Occipital lobe (tissue), 3 donors: ENCODE data around the gene TTC3. TPM values are rescaled to one million over a fixed set of nuclear protein-coding genes. Genes with fewer than 3 reads are reported as not detected.

Source experiments
- DNase-seq: peaks from one replicate; lab custom pipeline; 2025; lab: John Stamatoyannopoulos, UW
- small RNA-seq: library from RNA; depleted of rRNA; stranded (forward); fragments of <200 nt; gene quantifications from one replicate; pipeline ENCODE3, GENCODE V24; 2014
- total RNA-seq: library from RNA; depleted of rRNA; stranded (reverse); fragments of >200 nt; gene quantifications from one replicate; pipeline ENCODE4 v1.2.3, GENCODE V29; 2014

The TTC3 gene
- total RNA-seq, 1 donor from 2014 or later, result 956 TPM

DNA sequence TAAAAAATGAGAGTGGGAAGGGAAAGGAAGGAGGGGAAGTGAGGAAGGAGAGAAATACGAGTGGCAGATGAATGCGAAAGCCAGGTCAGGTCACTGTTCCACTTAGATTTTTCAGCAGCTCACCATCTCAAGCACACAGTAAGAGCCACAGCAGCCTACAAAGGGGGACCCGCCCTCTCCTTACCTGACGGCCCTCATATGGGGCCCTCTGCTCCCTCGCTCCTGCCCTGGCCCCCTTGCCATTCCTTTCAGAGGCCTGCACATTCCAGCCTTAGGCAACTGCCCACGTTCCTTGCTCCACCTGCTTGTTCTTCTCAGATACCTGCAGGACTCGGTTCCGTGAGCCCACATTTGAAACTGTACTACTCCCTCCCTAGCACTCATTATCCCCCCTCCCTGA lies 172.1 kb downstream of the TTC3 start:
- DNase-seq, result no peak

DNA sequence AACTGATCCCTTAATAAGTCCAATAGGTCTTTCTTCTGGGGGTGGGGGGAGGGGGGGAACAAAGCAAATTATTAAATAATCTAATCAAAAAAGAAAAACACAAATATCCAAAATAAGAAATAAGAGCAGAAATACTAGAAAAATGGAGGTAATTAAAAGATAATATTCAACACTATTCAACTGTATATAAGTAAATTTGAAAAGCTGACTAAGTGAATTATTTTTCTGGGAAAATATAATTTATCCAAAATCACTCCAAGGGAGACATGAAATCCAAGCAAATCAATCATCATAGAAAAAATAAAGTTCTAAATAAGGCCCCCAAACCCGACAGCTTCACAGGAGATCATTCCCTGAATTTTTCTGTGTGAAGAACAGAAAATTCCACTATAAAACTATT lies 175.2 kb downstream of the TTC3 start:
- no peak for DNase-seq

DNA sequence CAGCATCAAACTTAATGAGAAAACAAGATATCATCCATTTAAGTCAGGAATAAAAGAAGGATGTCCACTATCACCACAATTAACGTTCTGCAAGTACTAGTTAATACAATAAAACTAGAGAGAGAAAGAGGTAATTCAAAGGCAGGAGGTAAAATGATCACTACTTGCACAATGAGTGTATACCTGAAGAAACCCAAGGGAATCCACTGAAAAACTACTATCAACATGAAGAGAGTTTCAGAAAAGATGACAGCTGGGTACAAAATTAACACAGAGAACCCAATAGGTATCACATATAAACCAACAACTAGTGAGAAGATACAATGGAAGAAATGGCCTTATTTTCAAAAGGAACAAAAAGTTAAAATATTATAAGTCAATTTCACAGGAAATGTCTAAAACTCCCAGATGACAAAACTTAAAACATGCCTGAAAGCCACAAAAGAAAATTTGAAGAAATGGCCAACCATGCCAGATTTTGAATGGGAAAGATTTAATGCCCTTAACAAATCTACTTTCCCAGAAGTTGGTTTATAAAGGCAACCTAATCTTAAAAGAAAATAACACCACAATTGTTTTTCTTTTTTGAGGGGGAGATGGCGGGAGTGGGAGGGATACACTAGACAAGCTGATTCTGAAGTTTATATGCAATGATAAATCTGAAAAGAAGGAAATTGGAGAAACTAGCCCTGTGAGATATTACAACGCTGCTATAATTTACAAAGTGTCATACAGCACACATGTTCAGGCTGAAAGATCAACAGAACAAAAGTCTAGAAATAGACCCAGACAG lies 176.3 kb downstream of the TTC3 start:
- DNase-seq, result no peak

DNA sequence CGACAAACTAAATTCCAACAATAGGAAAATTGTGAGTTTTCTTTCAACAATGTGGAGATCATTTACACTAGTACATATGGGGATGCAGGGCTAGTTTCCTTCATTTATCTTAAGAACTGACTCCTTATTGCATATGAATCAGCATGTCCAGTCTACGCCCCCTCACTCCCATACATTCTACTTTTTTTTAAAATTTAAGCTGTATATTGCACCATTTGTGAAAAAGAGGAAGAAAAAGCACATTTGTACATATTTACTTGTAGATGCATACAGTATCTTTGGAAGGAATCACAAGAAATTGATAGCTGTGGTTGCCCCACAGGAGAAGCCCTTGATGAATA lies 178.2 kb downstream of the TTC3 start:
- DNase-seq, result no peak

Small RNA genes lying within 50 kb of the gene (small RNA-seq; reads per million reads assigned to genes)
- not detected for gene RN7SL678P
- not detected for gene RNU6-696P

Other genes with a start within 250 kb of the TTC3 start
- gene HLCS, start 106.6 kb upstream of the TTC3 start, total RNA-seq, result 28.1 TPM
- not detected for gene RIPPLY3, start 66.6 kb upstream of the TTC3 start, total RNA-seq
- 7.6 TPM for gene PIGP, start 183 bp upstream of the TTC3 start, total RNA-seq
- gene VPS26C, start 194.1 kb downstream of the TTC3 start, total RNA-seq, result 46.8 TPM